ENCODE data around the gene DDIAS.
A peak's percentile ranks its signal among the peaks of the same experiment; 100 is the strongest.
"Not testable (repeated sequence)": the region's sequence is repeated elsewhere in the genome, so short reads cannot be mapped to it uniquely, and the experiment has no call there.

DDIAS gene

GRCh38 chr11:82909015-82909640 is 7.6 kb downstream of the DDIAS start:
- Histone ChIP-seq H3K36me3 (no peaks in the 10 kb centered on the region), H3K4me3 (no peak overlapping the region), H3K27ac (no peak overlapping the region), H3K9me3 (no peaks in the 10 kb centered on the region), H3K27me3 (no peaks in the 10 kb centered on the region), H3K4me1 (no peaks in the 10 kb centered on the region)
- no peak for TF ChIP-seq CTCF (IDR thresholded peaks at IDR 0.05)
- DNase-seq = no peak
- intact Hi-C loops (cut with DNase I; ENCODE audit: low total_unique reads) = loop anchor here (5.0 to 10.0 kb wide), 5 partner anchors 156 to 376 kb away; partner anchors contain the start of genes ANKRD42, CCDC90B and PCF11

GRCh38 chr11:82919786-82920185 is 18.2 kb downstream of the DDIAS start:
- not testable (repeated sequence) for DNase-seq, H3K4me3 ChIP-seq, H3K27ac ChIP-seq, H3K27me3 ChIP-seq, H3K4me1 ChIP-seq, H3K9me3 ChIP-seq, H3K36me3 ChIP-seq
- intact Hi-C loops (cut with DNase I; ENCODE audit: low total_unique reads) = loop anchor here (10.0 kb wide), 1 partner anchor 805 kb away; no protein-coding TSS in a partner anchor

GRCh38 chr11:82920227-82920626 is 18.7 kb downstream of the DDIAS start:
- intact Hi-C loops (cut with DNase I; ENCODE audit: low total_unique reads) = loop anchor here (10.0 kb wide), 1 partner anchor 805 kb away; no protein-coding TSS in a partner anchor
- H3K27me3 ChIP-seq, H3K36me3 ChIP-seq, H3K27ac ChIP-seq, H3K4me3 ChIP-seq, H3K9me3 ChIP-seq, H3K4me1 ChIP-seq, DNase-seq: not testable (repeated sequence)

GRCh38 chr11:82922396-82923173 is 21.0 kb downstream of the DDIAS start:
- not testable (repeated sequence) for H3K27me3 ChIP-seq, H3K4me1 ChIP-seq, H3K36me3 ChIP-seq, DNase-seq, H3K4me3 ChIP-seq, H3K27ac ChIP-seq, H3K9me3 ChIP-seq
- intact Hi-C loops (cut with DNase I; ENCODE audit: low total_unique reads) = loop anchor here (10.0 kb wide), 1 partner anchor 802 kb away; no protein-coding TSS in a partner anchor

GRCh38 chr11:82924522-82925224 is 23.1 kb downstream of the DDIAS start:
- H3K27me3 ChIP-seq = no peaks in the 10 kb centered on the region
- intact Hi-C loops (cut with DNase I; ENCODE audit: low total_unique reads) = loop anchor here (10.0 kb wide), 1 partner anchor 800 kb away; no protein-coding TSS in a partner anchor

GRCh38 chr11:82927264-82927880 is 25.8 kb downstream of the DDIAS start:
- Histone ChIP-seq H3K36me3 (no peaks in the 10 kb centered on the region), H3K27me3 (no peaks in the 10 kb centered on the region), H3K4me3 (no peak overlapping the region), H3K9me3 (no peaks in the 10 kb centered on the region), H3K27ac (no peak overlapping the region), H3K4me1 (no peaks in the 10 kb centered on the region)
- TF ChIP-seq CTCF (IDR thresholded peaks at IDR 0.05) = peak; percentile 69 to 75
- no peak for DNase-seq
- intact Hi-C loops (cut with DNase I; ENCODE audit: low total_unique reads) = loop anchor here (10.0 kb wide), 1 partner anchor 797 kb away; no protein-coding TSS in a partner anchor

More at GRCh38 chr11:82924522-82925224, 23.1 kb downstream of the DDIAS start:
- Histone ChIP-seq H3K4me3 (no peak overlapping the region), H3K36me3 (no peaks in the 10 kb centered on the region), H3K9me3 (no peaks in the 10 kb centered on the region), H3K27ac (no peak overlapping the region), H3K4me1 (no peaks in the 10 kb centered on the region)
- TF ChIP-seq CTCF (IDR thresholded peaks at IDR 0.05) = no peak
- no peak for DNase-seq

Measured in tibial artery (tissue), 4 donors.